GM12892 (cell line): Measurements from ENCODE around the gene AGGF1.

ENCODE experiments used
- POLR2A ChIP-seq: IDR thresholded peaks from 2 replicates; pipeline ENCODE4 v1.6.1; 2011; ENCODE audit warnings: low read depth, low read length, control low read depth
- POLR2AphosphoS5 ChIP-seq: IDR thresholded peaks from 2 replicates; pipeline ENCODE4 v1.6.1; 2011; ENCODE audit warnings: low read depth, low read length, control low read depth

DNA sequence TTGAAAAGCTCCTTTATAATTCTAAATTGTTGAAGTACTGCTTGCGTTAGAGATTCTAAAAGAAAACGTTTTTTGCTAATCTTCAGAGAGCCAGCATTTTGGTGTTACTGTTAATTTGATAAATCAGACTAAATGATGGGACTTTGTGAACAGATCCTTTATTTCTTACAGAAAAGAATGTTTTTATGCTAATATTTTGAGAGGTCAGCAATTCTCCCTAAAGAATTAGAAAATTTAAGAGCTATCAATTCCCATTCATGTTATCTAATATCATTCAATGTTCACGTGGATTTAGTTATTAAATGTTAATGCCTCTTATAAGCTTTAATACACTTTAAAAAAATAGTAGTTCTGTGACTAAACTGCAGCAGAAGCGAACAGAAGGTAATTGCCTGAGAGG, 2.4 kb downstream of the AGGF1 start:
- TF ChIP-seq POLR2A: no peak
- no peak for TF ChIP-seq POLR2AphosphoS5
